Activated naive CD8-positive, alpha-beta T cell treated with anti-CD3 and anti-CD28 coated beads for 36 hours (primary cell): ENCODE results near the gene WDFY4. TPM values are rescaled to one million over a fixed set of nuclear protein-coding genes. Genes with fewer than 3 reads are reported as not detected.

Source experiments
- DNase-seq: peaks from one replicate; pipeline ENCODE4 v3.0.0; 2021
- H3K27ac Mint-ChIP-seq: one replicate; pipeline ENCODE4 v1.8.0; 2022; ENCODE audit warnings: mild to moderate bottlenecking, moderate library complexity, mixed read lengths
- H3K27me3 Mint-ChIP-seq: one replicate; pipeline ENCODE4 v1.8.0; 2022; ENCODE audit warnings: mild to moderate bottlenecking, mixed read lengths
- H3K36me3 Mint-ChIP-seq: one replicate; pipeline ENCODE4 v1.8.0; 2021; ENCODE audit warnings: mild to moderate bottlenecking, mixed read lengths
- H3K4me1 Mint-ChIP-seq: one replicate; pipeline ENCODE4 v1.8.0; 2021; ENCODE audit warnings: mixed read lengths
- H3K4me3 Mint-ChIP-seq: one replicate; pipeline ENCODE4 v1.8.0; 2022; ENCODE audit warnings: mild to moderate bottlenecking, moderate library complexity, mixed read lengths
- H3K9me3 Mint-ChIP-seq: one replicate; pipeline ENCODE4 v1.8.0; 2022; ENCODE audit warnings: mixed read lengths
- total RNA-seq, 2 experiments: library from RNA; stranded (reverse); gene quantifications; one replicate each; pipeline ENCODE4 v1.2.3, GENCODE V29; 2021

The WDFY4 gene
- total RNA-seq, 2 experiments from 2014 or later: 0.93 to 1.2 TPM

DNA sequence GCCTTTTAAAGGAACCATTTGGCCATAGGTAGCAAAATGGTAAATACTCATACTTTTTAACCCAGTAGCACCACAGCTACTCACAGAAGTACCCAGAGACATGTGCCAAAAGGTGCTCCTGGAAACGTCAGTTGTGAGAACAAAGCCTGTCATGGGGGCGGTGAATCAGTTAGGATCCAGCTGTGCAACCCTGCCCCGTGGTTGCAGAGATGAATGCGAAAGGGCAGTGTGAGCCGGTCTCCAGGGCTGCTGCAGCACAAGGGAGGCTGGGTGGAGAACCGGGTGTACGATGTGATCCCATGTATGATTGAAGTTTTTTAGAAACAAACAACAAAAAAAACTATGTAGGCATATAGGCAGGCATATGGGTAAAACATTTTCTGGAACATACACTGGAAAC lies 256.3 kb downstream of the WDFY4 start:
- no peaks in the 10 kb centered on the region for H3K36me3 Mint-ChIP-seq
- H3K27me3 Mint-ChIP-seq: no peaks in the 10 kb centered on the region
- no peak overlapping the region for H3K4me3 Mint-ChIP-seq
- H3K4me1 Mint-ChIP-seq: no peaks in the 10 kb centered on the region
- H3K9me3 Mint-ChIP-seq: no peaks in the 10 kb centered on the region
- DNase-seq: no peak
- H3K27ac Mint-ChIP-seq: no peak overlapping the region

- Mint-ChIP-seq H3K4me3 (no peak overlapping the region), H3K36me3 (no peaks in the 10 kb centered on the region), H3K9me3 (no peaks in the 10 kb centered on the region), H3K27ac (no peak overlapping the region), H3K4me1 (no peaks in the 10 kb centered on the region), H3K27me3 (no peaks in the 10 kb centered on the region)
- no peak for DNase-seq
These were observed 256.9 kb downstream of the WDFY4 start for GRCh38 chr10:48941427-48942075.

- Mint-ChIP-seq H3K4me1 (no peaks in the 10 kb centered on the region), H3K4me3 (no peak overlapping the region), H3K27ac (no peak overlapping the region), H3K36me3 (no peaks in the 10 kb centered on the region), H3K9me3 (no peaks in the 10 kb centered on the region), H3K27me3 (no peaks in the 10 kb centered on the region)
- no peak for DNase-seq
These were observed 258.4 kb downstream of the WDFY4 start for GRCh38 chr10:48943096-48943495.

GRCh38 chr10:48944171-48944570 lies 259.5 kb downstream of the WDFY4 start:
- no peaks in the 10 kb centered on the region for H3K27me3 Mint-ChIP-seq

GRCh38 chr10:48945441-48946130 lies 260.9 kb downstream of the WDFY4 start:
- Mint-ChIP-seq H3K4me1 (no peaks in the 10 kb centered on the region), H3K27me3 (no peaks in the 10 kb centered on the region), H3K36me3 (no peaks in the 10 kb centered on the region), H3K4me3 (no peak overlapping the region), H3K9me3 (no peaks in the 10 kb centered on the region), H3K27ac (no peak overlapping the region)
- DNase-seq: no peak

More at GRCh38 chr10:48944171-48944570, 259.5 kb downstream of the WDFY4 start:
- Mint-ChIP-seq H3K36me3 (no peaks in the 10 kb centered on the region), H3K27ac (no peak overlapping the region), H3K4me3 (no peak overlapping the region), H3K9me3 (no peaks in the 10 kb centered on the region), H3K4me1 (no peaks in the 10 kb centered on the region)
- DNase-seq: no peak

- no peak overlapping the region for H3K4me3 Mint-ChIP-seq
- H3K36me3 Mint-ChIP-seq: no peaks in the 10 kb centered on the region
- H3K9me3 Mint-ChIP-seq: no peaks in the 10 kb centered on the region
- no peak for DNase-seq
- H3K27ac Mint-ChIP-seq: no peak overlapping the region
- H3K27me3 Mint-ChIP-seq: no peaks in the 10 kb centered on the region
- H3K4me1 Mint-ChIP-seq: no peaks in the 10 kb centered on the region
These were observed 261.7 kb downstream of the WDFY4 start for GRCh38 chr10:48946332-48946731.

- no peaks in the 10 kb centered on the region for H3K27me3 Mint-ChIP-seq
- no peaks in the 10 kb centered on the region for H3K36me3 Mint-ChIP-seq
- H3K9me3 Mint-ChIP-seq: no peaks in the 10 kb centered on the region
- no peaks in the 10 kb centered on the region for H3K4me1 Mint-ChIP-seq
- DNase-seq: no peak
- no peak overlapping the region for H3K27ac Mint-ChIP-seq
- no peak overlapping the region for H3K4me3 Mint-ChIP-seq
These were observed 262.3 kb downstream of the WDFY4 start for GRCh38 chr10:48946891-48947500.

DNA sequence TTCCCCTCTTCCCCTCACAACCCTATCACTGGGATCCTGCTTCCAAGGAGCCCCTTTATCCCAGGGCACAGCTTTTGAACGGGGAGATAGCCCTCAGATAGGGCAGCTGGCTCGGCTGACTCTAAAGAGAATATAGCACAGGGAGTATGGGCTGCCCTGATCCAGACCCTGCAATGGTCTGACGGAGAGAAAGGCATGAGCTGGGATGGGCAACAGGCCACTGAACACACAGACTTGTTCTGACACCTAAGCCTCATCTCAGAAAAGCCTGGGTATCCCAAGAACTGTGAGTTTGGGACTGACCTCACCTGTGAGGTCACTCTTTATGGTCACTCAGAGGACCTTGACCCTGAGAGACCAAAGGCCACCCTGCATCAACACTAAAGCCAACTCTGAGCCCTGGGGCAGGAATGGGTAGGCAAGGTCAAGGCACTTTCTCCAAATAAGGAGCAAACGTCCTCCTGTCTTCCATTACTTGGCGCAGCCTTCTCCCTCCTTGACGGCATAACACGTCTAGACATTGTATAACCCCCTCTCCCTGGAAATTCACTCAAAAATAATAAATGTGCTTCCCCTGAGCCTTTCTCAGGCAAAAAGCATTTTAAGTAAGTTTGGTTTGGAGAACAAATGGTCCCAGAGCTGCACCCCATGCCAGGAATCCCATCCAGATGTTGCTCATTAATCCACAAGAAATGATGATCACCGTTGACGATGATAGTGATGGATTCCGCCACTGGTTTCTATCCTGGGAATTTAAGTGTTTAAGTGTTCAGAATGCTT lies 263.2 kb downstream of the WDFY4 start:
- DNase-seq: no peak
- Mint-ChIP-seq H3K27ac (no peak overlapping the region), H3K27me3 (no peaks in the 10 kb centered on the region), H3K4me1 (no peaks in the 10 kb centered on the region), H3K4me3 (no peak overlapping the region), H3K36me3 (no peaks in the 10 kb centered on the region), H3K9me3 (no peaks in the 10 kb centered on the region)

DNA sequence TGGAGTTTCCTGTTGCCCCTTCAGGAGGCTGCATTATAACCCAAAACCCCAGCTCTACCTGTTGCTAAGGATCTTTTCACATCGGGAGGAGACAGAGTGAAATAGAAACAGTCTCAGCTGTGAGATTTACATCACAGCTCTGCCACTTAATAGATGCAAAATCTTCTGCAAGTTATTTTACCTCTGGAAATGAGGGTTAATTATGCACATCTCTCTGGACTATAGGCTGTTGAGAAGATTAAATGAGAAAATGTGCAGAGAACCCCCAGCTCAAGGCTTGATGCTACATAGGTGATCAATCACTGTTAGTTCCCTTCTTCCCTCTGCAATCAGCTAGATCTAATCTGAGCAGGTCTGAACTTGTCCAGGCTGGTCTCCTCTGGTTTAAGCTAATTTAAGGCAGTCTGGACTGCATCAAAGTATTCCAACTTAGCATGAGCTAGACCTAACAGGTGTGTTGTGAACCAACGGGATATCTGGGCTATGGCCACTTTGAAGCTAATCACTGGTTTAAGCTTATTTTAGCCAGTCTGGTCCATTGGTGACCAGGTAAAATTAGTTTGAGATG lies 263.9 kb downstream of the WDFY4 start:
- Mint-ChIP-seq H3K4me3 (no peak overlapping the region), H3K27me3 (no peaks in the 10 kb centered on the region), H3K9me3 (no peaks in the 10 kb centered on the region), H3K27ac (no peak overlapping the region), H3K36me3 (no peaks in the 10 kb centered on the region), H3K4me1 (no peaks in the 10 kb centered on the region)
- no peak for DNase-seq

DNA sequence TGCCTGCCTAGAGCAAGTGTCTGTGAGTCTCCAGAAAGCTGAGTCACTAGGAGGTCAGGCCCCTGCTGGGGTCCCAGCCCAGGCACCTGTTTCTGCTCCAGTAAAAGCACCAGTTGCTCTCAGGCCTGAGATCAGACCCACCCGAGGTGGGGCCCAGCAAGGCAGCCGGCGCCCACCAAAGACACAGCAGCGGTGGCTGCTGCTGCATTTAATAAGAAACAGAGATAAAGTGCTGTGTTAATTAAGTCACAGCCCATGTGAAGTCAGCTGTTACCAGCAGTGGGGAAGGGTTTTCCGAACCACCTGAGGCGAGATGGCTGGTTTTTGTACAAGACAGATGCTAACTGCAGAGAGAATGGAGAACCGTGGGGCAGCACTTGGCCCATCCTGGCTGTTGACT lies 267.0 kb downstream of the WDFY4 start:
- H3K36me3 Mint-ChIP-seq: no peaks in the 10 kb centered on the region
- no peaks in the 10 kb centered on the region for H3K27me3 Mint-ChIP-seq
- no peak overlapping the region for H3K4me3 Mint-ChIP-seq
- H3K4me1 Mint-ChIP-seq: no peaks in the 10 kb centered on the region
- no peak for DNase-seq
- no peak overlapping the region for H3K27ac Mint-ChIP-seq
- H3K9me3 Mint-ChIP-seq: no peaks in the 10 kb centered on the region

GRCh38 chr10:48957361-48958151 lies 272.9 kb downstream of the WDFY4 start:
- no peaks in the 10 kb centered on the region for H3K27me3 Mint-ChIP-seq
- DNase-seq: no peak
- H3K36me3 Mint-ChIP-seq: no peaks in the 10 kb centered on the region
- H3K27ac Mint-ChIP-seq: no peak overlapping the region
- no peaks in the 10 kb centered on the region for H3K4me1 Mint-ChIP-seq
- H3K4me3 Mint-ChIP-seq: no peak overlapping the region
- H3K9me3 Mint-ChIP-seq: no peaks in the 10 kb centered on the region

- Mint-ChIP-seq H3K9me3 (no peaks in the 10 kb centered on the region), H3K27ac (no peak overlapping the region), H3K4me1 (no peaks in the 10 kb centered on the region), H3K4me3 (no peak overlapping the region), H3K27me3 (no peaks in the 10 kb centered on the region), H3K36me3 (no peaks in the 10 kb centered on the region)
- no peak for DNase-seq
These were observed 274.0 kb downstream of the WDFY4 start for GRCh38 chr10:48958598-48959190.

- no peak for DNase-seq
- H3K27me3 Mint-ChIP-seq: no peaks in the 10 kb centered on the region
- no peaks in the 10 kb centered on the region for H3K9me3 Mint-ChIP-seq
- H3K27ac Mint-ChIP-seq: no peak overlapping the region
- no peak overlapping the region for H3K4me3 Mint-ChIP-seq
- no peaks in the 10 kb centered on the region for H3K4me1 Mint-ChIP-seq
- H3K36me3 Mint-ChIP-seq: no peaks in the 10 kb centered on the region
These were observed 279.4 kb downstream of the WDFY4 start for GRCh38 chr10:48964038-48964437.

DNA sequence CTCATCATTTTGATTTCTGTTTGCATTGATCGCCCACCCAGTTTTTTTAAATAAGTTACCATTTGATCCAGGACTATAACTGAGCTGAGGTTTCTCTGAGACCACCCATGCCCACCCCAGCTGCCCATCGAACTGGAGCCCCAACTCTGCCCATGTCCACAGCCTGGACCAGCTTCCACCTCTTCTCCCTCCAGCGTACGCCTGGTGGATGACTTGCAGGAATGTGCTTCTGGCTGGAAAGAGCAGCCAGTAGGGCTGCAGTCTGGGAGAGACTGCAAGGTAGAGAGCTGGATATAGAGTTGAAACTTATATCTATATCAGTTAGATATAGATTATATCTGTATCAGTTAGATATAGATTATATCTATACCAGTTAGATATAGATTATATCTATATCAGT lies 280.8 kb downstream of the WDFY4 start:
- Mint-ChIP-seq H3K27ac (no peak overlapping the region), H3K9me3 (no peaks in the 10 kb centered on the region), H3K36me3 (no peaks in the 10 kb centered on the region), H3K4me3 (no peak overlapping the region), H3K27me3 (no peaks in the 10 kb centered on the region), H3K4me1 (no peaks in the 10 kb centered on the region)
- DNase-seq: no peak
